GM19238 (cell line): ENCODE measurements around the gene LRATD1.
"Not testable (repeated sequence)": the region's sequence is repeated elsewhere in the genome, so short reads cannot be mapped to it uniquely, and the experiment has no call there.

Experiments used
- DNase-seq: peaks from one replicate; pipeline ENCODE4 v3.0.0; 2011; ENCODE audit warnings: low spot score; ENCODE audit not compliant: insufficient read length

The LRATD1 gene, protein sequence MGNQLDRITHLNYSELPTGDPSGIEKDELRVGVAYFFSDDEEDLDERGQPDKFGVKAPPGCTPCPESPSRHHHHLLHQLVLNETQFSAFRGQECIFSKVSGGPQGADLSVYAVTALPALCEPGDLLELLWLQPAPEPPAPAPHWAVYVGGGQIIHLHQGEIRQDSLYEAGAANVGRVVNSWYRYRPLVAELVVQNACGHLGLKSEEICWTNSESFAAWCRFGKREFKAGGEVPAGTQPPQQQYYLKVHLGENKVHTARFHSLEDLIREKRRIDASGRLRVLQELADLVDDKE

DNA sequence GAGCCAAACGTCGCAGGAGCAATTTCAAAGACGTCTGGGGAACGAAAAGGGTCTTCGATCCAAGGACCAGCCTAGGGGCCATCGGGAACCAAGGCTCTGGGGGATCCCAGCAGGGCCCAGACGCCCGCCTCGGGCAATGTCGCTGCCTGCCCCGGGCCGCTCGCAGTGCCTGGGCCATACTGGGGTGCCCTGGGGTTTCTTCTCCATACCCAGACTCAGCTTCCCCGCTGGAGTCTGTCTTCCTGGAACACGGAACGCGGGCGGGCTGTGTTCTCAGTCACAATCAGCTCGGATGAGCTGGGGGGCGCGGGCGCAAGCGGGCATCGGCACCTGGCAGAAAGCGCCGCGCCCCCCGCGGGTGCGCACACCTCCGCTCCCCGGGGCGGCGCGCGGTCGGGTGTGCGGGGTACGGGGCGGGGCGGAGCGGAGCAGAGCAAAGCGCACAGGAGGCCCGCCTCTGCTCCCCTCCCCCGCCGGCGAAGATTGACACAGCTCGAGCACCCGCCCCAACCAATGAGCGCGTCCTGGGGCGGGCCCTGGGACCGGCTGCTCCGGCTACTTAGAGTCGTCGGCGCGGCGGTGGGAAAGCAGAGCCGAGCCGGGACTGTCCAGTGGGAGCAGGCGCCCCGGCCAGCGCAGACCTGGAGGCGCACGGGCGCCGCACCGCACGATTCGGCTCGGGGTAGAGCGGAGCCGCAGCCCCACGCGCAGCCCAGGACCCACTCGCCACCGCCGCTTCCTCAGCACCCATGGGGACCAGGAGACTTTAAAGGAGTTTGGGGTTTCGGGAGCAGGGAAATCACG is at the start of gene LRATD1:
Gene LRATD1 (plus strand): TSS at position 585 of the 804 bp plus-strand sequence. CDS start 1,263 bp downstream, outside the sequence.
- DNase-seq = no peak

DNA sequence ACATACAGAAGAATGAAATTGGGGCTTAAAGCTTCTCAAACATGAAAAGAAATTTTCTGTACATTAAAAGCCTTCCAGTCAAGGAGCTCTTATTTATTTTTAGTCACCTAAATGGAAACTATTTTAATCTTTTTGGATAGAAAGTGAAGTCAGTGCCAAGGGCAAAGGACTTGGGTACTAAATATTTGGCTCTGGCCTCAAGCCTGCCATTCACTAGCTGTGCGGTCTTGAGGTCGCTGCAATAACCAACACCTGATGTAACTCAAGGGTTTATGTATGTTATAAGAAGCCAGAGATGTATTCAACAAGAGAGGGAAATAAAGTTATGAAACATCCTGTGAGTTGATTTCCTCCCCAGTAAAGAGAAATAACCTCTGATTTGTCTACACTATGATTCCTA is 49.5 kb upstream of the LRATD1 start:
- no peak for DNase-seq

DNA sequence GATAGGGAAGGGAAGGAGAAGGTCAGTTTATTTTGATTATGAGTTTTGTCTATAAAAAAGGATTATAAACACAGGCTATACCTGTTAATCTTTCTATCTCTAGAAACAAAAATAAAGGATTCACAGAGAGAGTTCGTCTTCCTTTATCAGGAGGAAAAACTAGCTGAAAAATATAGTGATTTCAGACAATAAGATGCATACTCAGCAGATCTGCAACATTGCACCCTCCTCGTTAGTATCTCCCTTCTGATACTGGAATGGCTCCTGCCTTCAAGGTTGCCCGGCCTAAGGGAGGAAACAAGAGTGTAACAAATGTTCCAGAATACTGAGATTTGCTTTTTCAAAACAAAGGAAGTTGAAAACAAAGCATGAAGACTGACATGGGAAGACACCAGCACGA is 48.7 kb upstream of the LRATD1 start:
- no peak for DNase-seq

DNA sequence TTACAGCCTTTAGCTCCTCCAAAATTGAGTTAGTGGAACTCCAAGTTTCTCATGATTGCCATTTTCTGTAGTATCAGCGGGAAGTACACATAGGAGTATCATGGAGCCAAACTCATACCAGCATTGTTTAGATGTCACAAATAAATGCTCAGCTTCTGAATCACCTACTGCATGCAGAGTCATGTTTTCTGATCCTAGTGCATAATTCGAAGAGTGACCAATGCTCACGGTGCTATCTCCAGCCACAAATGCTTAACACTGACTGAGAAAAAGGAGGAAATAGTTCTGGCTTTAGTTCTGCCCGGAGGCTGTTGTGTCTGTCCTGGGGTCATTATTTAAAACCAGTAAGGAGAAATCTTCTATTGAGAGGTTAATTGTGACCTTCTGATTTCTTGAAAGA is 45.4 kb upstream of the LRATD1 start:
- no peak for DNase-seq

DNA sequence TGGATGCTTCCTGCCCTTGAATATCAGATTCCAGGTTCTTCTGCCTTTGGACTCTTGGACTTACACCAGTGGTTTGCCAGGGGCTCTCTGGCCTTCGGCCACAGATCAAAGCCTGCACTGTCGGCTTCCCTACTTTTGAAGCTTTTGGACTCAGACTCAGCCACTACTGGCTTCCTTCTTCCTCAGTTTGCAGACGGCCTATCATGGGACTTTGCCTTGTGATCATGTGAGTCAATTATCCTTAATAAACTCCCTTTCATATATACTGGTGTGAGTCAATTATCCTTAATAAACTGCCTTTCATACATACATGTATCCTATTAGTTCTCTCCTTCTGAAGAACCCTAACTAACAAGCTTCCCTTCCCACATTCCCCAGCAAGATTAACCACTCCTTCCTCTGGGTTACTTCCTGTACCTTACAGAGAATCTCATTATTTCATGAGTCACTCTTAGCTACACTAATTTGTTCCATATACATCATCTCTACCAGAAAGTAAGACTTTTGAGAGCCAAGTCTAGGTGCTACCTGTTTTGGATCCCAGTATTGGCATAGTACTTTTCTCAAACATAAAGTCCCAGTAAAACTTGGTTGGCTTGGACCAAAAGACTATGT is 31.3 kb upstream of the LRATD1 start:
- no peak for DNase-seq

DNA sequence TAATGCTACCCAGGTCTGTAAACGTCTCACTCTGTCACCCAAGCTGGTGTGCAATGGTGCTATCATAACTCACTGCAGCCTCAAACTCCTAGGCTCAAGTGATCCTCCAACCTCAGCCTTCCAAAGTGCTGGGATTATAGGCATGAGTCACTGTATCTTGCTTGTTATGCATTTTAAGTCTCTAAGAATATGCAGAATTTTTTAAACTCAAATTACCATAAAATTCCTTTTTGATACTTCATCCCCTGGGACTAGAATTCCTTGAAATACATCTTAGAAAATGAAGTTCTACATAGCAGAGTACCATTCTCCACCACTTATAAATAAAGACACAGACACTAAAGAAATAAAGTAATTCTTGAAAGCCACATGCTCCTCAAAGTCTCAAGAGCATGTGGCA is 30.2 kb upstream of the LRATD1 start:
- no peak for DNase-seq

DNA sequence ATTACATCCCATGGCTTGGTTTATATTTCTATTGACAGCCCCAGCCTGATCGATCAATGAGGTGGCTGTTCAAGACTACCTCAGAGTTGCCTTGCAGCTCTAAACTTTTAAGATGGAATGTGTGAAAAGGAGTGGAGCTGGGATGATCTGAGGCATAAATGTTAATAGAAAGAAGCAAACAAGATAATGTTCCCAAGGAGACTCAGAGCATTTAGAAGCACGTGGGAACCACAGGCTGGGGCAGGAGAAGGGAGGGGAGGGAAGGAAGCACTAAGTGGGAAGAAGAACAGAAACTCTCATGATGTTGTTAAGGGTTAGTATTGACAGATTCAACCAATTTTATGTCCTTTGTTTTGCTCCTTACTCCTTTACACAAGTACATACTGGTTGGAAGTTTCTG is 28.8 kb upstream of the LRATD1 start:
- DNase-seq = no peak

DNA sequence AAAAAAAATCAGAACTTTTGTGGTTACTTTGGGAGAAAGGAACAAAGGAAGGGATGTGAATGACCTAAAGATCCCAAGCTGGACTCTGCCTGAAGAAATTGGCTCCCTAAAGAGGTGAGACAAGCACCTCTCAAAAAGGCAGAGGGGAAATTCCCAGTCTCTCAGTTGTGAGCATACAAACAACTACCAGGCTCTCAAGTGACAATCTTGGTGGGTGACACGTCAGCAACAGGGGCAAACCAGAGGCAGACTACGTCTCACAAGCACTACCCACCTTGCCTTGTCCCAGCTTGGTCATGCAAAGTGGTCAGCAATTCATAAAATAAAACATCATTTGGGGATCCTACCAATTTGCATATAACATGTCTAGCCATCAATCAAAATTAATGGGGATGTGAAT is 24.3 kb upstream of the LRATD1 start:
- no peak for DNase-seq

DNA sequence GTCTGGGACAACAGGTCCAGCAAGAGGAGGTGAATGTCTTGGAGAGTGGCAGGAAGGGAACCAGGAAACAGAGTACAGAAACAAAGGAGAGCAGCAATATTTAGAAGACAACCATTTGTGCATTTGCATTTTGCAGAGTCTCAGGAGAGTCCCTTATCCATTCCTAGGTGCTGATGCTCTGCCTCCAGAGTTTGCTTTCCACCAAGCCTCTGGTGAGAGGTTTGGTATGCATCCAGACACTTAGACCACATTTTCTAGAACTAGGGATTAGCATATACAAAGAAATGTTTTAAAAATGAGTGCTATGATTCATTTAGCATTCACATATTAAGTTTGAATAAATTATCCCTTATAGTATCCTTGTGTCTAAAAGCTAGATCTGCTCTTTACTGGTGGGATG is 18.5 kb upstream of the LRATD1 start:
- no peak for DNase-seq

DNA sequence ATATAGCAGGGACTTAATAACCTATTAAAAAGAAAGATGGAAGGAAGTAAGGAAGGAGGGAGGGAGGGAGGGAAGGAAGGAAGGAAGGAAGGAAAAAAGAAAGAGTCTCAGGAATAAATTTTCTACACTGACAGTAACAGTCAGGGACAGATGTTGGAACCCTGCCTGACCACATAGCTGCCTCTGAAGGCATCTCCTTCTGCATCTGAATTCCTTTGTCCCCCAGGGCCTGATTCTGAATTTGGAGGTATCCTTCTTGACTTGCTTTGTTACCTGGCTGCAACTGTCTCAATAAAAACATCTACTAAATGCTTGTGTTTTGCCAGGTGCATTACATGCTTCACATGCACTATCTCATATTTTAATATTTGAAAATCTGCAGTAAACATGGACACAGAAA is 17.4 kb upstream of the LRATD1 start:
- no peak for DNase-seq

DNA sequence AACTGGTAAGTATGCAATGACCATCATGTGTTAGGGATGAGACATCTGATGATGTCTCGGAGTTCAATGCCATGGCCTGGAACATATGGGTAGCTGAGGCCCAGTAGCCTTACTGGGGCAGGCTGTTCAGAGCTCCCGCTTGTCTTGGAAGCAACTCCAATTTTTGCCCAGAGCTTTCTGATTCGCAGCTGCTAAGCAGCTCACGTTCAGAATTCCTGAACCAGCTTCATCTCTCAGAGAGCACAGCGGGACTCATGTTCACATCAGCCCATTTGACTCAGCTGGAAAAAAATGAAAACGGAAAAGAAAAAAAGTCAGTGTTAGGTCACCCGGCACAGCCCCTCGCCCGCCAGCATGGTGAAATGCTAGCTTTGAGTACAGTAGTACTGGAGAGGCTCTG is 16.8 kb upstream of the LRATD1 start:
- no peak for DNase-seq

DNA sequence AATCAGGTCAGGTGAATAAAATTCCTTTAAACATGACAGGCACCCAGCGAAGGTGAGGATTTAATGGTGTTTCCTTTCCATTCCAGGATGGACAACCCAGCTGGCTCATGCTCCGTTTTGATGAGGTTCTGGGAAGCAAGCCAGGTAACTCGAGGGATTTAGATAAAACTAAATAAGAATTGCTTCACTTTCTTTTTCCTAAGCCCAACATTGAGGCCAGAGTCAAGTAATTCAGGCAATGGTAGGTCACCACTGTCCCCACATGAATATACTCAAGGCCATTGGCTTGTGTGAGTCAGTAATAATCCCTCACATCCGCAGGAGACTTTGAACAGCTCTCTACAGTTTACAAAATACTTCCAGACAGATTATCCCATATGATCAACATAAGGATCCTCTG is 16.2 kb upstream of the LRATD1 start:
- DNase-seq = no peak

DNA sequence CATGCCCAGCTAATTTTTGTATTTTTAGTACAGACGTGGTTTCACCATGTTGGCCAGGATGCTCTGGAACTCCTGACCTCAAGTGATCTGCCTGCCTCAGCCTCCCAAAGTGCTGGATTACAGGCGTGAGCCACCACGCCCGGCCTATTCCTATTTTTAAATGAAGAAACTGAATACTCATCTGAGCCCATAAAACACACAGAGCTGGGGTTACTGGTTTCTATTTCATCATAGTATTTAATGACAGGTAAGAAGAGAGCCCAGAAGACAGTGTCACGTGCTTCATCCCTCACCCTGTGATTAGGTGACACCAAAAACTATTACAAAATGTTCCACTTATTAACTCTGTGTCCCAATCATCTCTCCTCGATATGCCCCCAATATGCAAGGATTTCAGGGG is 15.6 kb upstream of the LRATD1 start:
- no peak for DNase-seq

DNA sequence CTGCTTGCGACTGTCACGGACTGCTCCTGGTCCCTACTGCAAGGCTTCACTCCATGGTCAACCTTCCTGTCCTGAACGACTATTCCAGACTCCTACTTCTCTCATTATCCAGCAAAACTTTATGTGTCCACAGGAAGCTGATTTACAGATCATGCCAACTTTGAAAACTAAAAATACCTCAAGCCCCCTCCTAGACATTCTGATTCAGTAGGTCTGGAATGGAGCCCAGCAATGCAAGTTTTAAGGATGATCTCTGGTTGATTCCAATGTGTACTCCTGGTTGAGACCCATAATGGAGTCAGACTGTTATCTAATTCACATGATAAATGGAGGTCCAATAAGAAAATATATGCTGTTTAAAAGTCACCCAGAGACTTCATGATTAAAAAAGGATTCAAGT is 13.1 kb upstream of the LRATD1 start:
- no peak for DNase-seq

DNA sequence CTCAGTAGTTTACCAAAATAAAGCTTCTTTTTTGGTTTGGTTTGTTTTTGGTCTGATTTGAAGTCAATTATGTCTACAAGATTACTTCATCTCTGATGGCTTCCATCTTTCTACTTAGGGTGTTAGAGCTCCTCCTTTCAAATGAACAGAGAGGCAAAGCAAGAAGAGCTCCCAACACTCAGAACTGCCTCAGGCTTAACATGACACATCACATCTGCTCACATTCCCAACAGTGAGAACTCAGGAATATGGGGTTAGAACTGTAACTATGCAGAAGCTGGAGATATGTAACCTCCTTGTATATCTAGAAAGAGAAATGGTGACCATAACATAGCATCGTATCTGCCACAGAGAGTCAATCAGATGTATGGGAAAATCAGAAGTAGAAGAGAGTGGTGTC is 11.4 kb upstream of the LRATD1 start:
- no peak for DNase-seq

DNA sequence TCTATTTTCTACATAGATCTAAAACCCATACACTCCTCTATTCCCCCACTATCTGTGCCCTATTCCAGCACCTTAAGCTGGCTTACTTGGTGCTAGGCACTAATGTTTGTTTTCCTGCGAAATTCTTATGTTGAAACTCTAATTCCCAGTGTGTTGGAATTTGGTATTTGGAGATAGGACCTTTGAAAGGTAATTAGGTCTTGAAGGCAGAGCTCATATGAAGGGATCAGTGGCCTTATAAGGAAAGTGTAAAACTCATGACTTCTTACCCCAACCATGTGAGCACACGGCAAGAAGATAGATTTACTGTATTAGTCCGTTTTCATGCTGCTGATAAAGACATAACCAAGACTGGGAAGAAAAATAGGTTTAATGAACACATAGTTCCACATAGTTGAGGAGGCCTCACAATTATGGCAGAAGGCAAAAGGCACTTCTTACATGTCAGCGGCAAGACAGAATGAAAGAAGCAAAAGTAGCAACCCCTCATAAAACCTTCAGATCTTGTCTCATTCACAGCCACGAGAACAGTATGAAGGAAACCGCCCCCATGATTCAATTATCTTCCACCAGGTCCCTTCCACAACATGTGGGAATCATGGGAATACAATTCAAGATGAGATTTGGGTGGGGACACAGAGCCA is 10.5 kb upstream of the LRATD1 start:
- no peak for DNase-seq

DNA sequence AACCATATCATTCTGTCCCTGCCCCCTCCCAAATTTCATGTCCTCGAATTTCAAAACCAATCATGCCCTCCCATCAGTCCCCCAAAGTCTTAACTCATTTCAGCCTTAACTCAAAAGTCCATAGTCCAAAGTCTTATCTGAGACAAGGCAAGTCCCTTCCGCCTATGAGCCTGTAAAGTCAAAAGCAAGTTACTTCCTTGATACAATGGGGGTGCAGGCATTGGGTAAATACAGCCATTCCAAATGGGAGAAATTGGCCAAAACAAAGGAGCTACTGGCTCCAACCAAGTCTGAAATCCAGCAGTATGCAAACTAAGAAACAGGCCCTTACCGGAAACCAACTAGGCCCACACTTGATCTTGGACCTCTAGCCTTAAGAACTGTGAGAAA is 10.0 kb upstream of the LRATD1 start:
- not testable (repeated sequence) for DNase-seq

DNA sequence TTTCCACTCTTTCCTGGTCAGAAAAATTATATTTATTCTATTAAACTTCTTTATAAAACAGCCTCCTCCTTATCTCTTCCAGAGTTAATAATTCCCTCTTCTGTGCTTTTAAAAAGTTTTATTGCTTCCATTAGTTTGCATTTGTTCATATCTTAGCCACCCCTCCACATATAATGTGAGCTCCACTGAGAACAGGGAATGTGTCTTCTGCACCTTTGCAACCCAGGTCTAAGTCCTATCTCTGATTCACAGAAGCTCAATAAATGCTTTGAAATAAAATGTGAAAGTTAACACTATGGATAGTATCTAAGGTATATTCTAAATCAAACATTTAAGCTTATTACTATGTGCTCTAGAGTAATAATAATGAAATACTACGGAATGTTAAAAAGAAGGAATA is 9.3 kb upstream of the LRATD1 start:
- no peak for DNase-seq

DNA sequence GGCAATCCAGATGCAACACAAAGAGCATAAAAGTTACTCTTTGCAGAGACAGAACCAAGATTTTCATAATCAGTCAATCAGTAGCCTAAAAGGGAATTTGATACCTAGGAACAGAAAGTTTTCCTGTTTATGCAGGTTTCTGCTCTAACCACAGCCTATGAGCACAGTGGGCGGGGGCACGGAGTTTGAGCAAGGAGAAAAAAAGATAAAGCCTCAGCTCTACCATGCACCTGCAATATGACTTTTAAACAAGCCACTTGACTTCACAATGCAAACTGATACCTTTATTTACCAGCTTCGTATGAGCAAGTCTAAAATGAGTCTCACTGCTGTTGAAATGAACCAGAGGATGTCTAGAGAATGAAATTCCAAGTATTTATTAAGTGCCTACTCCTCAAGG is 5.6 kb upstream of the LRATD1 start:
- no peak for DNase-seq

DNA sequence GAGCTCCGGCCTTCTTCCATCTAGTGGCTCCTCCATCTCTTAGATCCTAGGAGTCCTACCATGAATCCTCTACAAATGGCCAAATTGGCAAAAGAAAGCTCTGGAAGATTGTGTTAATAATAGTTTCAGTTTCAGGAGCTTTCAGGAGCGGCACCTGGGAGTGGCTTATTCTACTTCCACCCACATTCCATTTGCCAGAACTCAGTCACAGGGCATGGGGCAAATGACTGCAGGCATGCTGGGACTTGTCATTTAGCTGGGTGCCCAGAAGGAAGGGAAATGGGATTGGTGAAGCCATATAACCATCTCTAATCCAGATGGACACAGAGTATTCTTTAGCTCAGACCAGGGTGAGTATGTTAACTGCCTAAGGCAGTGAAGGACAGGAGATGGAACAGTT is 3.6 kb upstream of the LRATD1 start:
- no peak for DNase-seq

DNA sequence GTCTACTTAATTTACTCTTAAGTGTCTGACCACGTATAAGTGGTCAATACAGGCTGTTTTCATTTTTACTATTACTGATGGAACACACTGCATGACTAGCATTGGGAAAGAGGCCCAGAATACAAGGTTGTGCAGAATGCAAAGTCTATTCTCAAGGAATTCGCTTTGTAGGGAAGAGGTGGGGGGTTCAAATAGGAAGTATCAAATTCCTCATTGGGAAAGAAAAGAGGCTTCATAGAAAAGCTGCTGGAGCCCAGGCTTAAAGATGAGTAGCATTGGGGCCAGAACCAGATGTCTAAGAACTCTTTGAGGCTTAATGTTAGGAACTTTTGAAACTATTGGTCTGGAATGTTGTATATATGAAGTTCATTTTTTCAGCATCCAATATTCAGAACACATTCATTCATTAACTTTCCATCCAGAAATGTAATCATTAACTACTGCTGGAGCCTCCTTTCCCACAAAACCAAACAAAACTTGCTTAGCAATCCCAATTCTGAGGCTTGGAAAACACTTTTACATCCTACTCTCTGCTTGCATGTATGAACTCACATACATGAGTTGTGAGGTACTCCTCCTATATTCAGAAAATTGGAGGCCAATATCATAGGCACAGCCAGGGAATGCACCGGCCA is 994 bp upstream of the LRATD1 start:
- no peak for DNase-seq

DNA sequence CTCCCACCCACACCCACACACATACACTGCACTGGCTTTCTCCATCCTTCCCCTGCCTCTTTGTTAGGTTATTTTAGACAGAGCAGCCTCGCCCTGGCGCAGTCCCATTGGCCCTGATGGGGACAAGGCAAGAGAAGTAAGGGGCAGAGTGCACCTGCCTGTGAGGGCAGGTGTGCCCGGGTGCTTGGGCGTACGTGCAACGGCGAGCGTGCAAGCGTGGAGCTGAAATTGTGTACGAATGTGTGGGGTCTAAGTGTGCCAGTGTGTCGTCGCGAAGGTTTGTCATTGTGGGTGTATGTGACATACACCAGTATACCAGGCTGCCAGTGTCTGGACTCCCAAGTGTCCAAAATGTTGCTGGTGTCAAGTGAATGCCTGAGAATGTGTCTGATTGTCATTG is 544 bp downstream of the LRATD1 start:
- DNase-seq = no peak
